Calu3 (cell line): Measurements from ENCODE around the gene REST. TPM values are rescaled to one million over a fixed set of nuclear protein-coding genes. Genes with fewer than 3 reads are reported as not detected.

Experiments used
- BruUV-seq: library from RNA; stranded (reverse); fragments of 400-500 nt; replicated peaks from 2 replicates; lab custom pipeline; 2021; lab: Mats Ljungman, UMichigan
- CTCF ChIA-PET: fragments of 300-600 bp; sonication (Branson Sonifier 250); formaldehyde crosslinking; loops from one replicate; lab custom pipeline; 2022; ENCODE audit warnings: antibody characterized with exemption; lab: Charles Lee
- DNase-seq: peaks from one replicate; pipeline ENCODE4 v3.0.0; 2022
- H3K27ac Mint-ChIP-seq: one replicate; pipeline ENCODE4 v1.8.0; 2022; ENCODE audit warnings: mixed read lengths; ENCODE audit not compliant: unreplicated experiment
- H3K27me3 Mint-ChIP-seq: one replicate; pipeline ENCODE4 v1.8.0; 2022; ENCODE audit warnings: mixed read lengths; ENCODE audit not compliant: unreplicated experiment
- H3K36me3 Mint-ChIP-seq: one replicate; pipeline ENCODE4 v1.8.0; 2022; ENCODE audit warnings: mild to moderate bottlenecking, moderate library complexity, mixed read lengths; ENCODE audit not compliant: insufficient read depth, unreplicated experiment
- H3K4me1 Mint-ChIP-seq: one replicate; pipeline ENCODE4 v1.8.0; 2022; ENCODE audit warnings: mild to moderate bottlenecking, low read depth, mixed read lengths; ENCODE audit not compliant: unreplicated experiment
- H3K4me3 Mint-ChIP-seq: one replicate; pipeline ENCODE4 v1.8.0; 2022; ENCODE audit warnings: mild to moderate bottlenecking, low read depth, moderate library complexity, mixed read lengths; ENCODE audit not compliant: unreplicated experiment
- H3K9me3 Mint-ChIP-seq: one replicate; pipeline ENCODE4 v1.8.0; 2022; ENCODE audit warnings: low read depth, mixed read lengths; ENCODE audit not compliant: unreplicated experiment
- intact Hi-C: fragments of 100-400 bp; cut with micrococcal nuclease; formaldehyde crosslinking; loops from one replicate; pipeline ENCODE4 v1.10.0; 2022; ENCODE audit not compliant: unreplicated experiment
- total RNA-seq: library from RNA; stranded (reverse); gene quantifications from 2 replicates; pipeline ENCODE4 v1.2.3, GENCODE V29; 2022
- TF ChIP-seq, protein P1 (sequence below): fragments of 200-600 bp; IDR thresholded peaks from one replicate; pipeline ENCODE4 v1.8.0; 2022; ENCODE audit warnings: antibody characterized with exemption; ENCODE audit not compliant: unreplicated experiment

REST gene
- total RNA-seq, 1 experiment from 2014 or later = 29.6 TPM

DNA sequence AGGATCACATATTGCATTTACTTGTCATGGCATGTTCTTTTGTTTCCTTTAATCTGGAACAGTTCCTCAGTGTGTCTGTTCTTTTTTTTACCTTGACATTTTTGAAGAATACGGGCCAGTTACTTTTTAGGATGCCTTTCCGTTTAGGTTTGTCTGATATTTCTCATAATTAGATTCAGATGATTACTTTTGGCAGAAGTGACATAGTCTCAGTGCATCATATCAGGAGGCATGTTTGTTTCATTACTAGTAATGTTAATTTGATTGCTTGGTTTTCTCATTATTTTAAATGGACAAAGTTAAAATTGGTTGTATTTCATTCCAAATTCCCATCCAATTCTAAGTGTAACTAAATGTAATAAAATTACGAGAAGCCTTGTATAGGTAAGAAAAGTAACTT lies 79.3 kb downstream of the REST start:
- H3K27me3 Mint-ChIP-seq = no peaks in the 10 kb centered on the region
- no TSS peak for BruUV-seq
- DNase-seq = no peak
- peaks cover 31% of the 10 kb centered on the region for H3K36me3 Mint-ChIP-seq
- peaks cover 15% of the 10 kb centered on the region for H3K4me1 Mint-ChIP-seq
- TF ChIP-seq, protein P1, sequence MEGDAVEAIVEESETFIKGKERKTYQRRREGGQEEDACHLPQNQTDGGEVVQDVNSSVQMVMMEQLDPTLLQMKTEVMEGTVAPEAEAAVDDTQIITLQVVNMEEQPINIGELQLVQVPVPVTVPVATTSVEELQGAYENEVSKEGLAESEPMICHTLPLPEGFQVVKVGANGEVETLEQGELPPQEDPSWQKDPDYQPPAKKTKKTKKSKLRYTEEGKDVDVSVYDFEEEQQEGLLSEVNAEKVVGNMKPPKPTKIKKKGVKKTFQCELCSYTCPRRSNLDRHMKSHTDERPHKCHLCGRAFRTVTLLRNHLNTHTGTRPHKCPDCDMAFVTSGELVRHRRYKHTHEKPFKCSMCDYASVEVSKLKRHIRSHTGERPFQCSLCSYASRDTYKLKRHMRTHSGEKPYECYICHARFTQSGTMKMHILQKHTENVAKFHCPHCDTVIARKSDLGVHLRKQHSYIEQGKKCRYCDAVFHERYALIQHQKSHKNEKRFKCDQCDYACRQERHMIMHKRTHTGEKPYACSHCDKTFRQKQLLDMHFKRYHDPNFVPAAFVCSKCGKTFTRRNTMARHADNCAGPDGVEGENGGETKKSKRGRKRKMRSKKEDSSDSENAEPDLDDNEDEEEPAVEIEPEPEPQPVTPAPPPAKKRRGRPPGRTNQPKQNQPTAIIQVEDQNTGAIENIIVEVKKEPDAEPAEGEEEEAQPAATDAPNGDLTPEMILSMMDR = no peak
- no peak overlapping the region for H3K27ac Mint-ChIP-seq
- H3K9me3 Mint-ChIP-seq = no peaks in the 10 kb centered on the region
- CTCF ChIA-PET = no interaction called here
- H3K4me3 Mint-ChIP-seq = no peak overlapping the region
- intact Hi-C loops = no loop called here

DNA sequence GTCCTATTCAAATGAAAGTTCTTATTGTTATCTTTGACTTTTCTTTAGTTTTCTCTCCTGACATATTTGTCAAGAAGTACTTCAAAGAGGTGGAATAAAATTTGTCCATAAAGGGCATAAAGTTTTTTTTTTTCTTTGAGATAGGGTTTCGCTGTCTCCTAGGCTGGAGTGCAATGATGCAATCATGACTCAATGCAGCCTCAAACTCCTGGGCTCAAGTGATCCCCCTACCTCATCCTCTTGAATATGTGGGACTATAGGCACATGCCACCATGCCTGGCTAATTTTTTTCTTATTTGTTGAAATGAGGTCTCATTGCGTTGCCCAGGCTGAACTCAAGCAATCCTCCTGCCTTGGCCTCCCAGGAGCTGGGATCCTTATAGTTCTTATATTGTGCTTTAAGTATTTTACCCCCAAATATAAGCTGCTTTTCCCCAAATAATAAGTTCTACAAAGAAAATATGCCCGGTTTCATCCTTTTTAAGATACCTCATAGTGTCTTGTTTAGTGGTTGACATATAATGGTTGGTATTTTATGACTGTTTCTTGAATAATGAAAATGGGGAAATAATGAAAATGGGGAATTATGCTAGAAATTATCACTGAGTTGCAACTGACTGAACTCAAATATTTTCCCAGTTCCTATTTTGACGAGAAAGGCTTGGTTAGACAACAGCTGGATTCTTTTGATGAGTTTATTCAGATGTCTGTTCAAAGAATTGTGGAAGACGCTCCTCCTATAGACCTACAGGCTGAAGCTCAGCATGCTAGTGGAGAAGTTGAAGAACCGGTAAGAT lies 82.6 kb downstream of the REST start:
- no peak overlapping the region for H3K4me3 Mint-ChIP-seq
- CTCF ChIA-PET = no interaction called here
- intact Hi-C loops = no loop called here

DNA sequence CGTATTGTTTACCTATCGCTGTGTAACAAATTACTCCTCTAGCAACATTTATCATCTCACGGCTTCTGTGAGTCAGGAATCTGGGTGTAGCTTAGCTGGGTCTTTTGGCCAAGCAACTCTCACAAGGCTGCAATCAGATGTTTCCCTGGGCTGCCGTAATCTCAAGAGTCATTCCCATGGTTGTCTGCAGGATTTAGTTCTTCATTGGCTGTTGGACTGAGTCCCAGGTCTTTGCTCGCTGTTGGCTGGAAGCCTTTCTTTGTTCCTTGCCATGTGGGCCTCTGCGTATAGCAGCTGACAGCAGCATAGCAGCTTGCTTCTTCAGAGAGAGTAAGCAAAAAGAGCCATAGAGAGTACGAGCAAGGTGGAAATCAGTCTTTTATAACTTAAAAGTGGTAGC lies 87.8 kb downstream of the REST start:
- Mint-ChIP-seq H3K4me3 (no peak overlapping the region), H3K27ac (no peak overlapping the region), H3K4me1 (no peaks in the 10 kb centered on the region), H3K9me3 (no peaks in the 10 kb centered on the region), H3K27me3 (no peaks in the 10 kb centered on the region), H3K36me3 (peaks cover 52% of the 10 kb centered on the region)
- DNase-seq = no peak
- no TSS peak for BruUV-seq
- CTCF ChIA-PET = no interaction called here
- TF ChIP-seq, protein P1 = no peak
- intact Hi-C loops = no loop called here

More for the DNA sequence above, 82.6 kb downstream of the REST start:
- BruUV-seq = no TSS peak
- no peak for DNase-seq
- TF ChIP-seq, protein P1 = no peak
- Mint-ChIP-seq H3K27me3 (no peaks in the 10 kb centered on the region), H3K27ac (no peak overlapping the region), H3K4me1 (no peaks in the 10 kb centered on the region), H3K9me3 (no peaks in the 10 kb centered on the region), H3K36me3 (peaks cover 29% of the 10 kb centered on the region)

DNA sequence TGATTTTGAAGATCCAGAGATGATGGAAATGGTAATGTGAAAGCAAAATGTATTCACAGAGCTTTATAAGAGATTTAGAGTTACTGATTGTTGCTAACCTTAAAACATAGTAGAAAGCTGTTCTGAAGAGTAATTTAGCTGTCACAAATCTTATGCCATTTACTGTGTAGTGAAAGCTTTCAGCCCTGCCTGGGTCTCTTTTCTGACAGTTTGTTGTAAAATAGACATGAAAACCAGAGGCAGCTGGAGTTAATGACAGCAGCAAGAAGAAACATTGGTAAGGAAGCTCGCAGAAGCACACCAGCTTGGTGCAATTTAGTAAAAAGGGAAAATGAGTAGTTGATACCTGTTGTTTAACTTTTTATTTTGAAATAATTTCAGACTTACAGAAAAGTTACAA lies 92.1 kb downstream of the REST start:
- CTCF ChIA-PET = interaction anchor here (0.5 kb wide), 1 partner anchor 21 kb away, joined by 4 read pairs; no protein-coding TSS in a partner anchor
- TF ChIP-seq, protein P1 = no peak
- intact Hi-C loops = no loop called here
- H3K27ac Mint-ChIP-seq = no peak overlapping the region
- H3K27me3 Mint-ChIP-seq = no peaks in the 10 kb centered on the region
- no peaks in the 10 kb centered on the region for H3K9me3 Mint-ChIP-seq
- H3K4me3 Mint-ChIP-seq = no peak overlapping the region
- H3K4me1 Mint-ChIP-seq = no peaks in the 10 kb centered on the region
- H3K36me3 Mint-ChIP-seq = peaks cover 47% of the 10 kb centered on the region
- no TSS peak for BruUV-seq
- DNase-seq = no peak
